ENCODE measurements around the gene UBTF. TPM values are rescaled to one million over a fixed set of nuclear protein-coding genes. Genes with fewer than 3 reads are reported as not detected.

The UBTF gene
- total RNA-seq, 1 donor from 2014 or later: 53.5 TPM

DNA sequence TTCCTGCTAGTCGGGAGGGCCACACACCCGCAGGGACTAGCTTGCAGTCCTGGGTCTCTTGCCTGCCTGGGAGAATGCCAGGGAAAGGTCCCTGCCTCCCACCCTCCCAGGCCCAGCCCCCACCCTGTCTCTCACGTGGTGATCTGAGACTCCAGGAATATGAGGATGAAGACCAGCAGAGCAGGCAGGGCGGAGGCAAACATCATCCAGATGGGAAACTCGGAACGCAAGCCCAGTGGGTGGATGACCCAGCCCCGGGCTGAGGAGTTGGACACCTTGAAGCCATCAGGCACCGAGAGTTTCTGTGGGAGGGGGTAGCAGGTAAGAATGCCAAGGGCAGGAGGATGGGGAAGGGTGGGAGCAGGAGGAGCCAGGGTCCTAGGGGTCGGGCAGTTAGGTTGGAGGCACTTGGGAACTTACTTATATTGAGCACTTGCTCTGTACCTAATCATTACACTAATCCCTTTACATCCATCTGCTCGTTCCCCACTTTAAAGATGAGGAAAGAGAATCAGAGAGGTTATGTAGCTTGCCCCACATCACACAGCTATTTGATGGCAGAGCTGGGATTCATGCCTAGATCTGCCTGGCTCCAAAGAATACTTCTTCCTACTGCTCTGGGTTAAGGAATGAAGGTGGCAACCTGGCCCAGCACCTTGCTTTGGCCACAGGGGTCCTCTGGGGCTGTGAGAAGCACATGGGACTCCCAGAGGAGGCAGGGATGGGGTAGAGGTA, 35.1 kb upstream of the UBTF start:
- Histone ChIP-seq H3K4me1 (no peaks in the 10 kb centered on the region), H3K4me3 (no peak overlapping the region), H3K27me3 (no peaks in the 10 kb centered on the region), H3K9me3 (no peaks in the 10 kb centered on the region), H3K27ac (no peak overlapping the region), H3K36me3 (no peaks in the 10 kb centered on the region)
- DNase-seq (ENCODE audit: extremely low spot score in 2 of 2): no peak
- intact Hi-C loops (cut with DNase I): no loop called here
- TF ChIP-seq POLR2AphosphoS5 (IDR thresholded peaks at IDR 0.05; ENCODE audit: insufficient read depth in 1 of 2, low read depth in 1 of 2) (no peak), POLR2A (IDR thresholded peaks at IDR 0.05) (no peak)
- TF ChIP-seq, protein P1, sequence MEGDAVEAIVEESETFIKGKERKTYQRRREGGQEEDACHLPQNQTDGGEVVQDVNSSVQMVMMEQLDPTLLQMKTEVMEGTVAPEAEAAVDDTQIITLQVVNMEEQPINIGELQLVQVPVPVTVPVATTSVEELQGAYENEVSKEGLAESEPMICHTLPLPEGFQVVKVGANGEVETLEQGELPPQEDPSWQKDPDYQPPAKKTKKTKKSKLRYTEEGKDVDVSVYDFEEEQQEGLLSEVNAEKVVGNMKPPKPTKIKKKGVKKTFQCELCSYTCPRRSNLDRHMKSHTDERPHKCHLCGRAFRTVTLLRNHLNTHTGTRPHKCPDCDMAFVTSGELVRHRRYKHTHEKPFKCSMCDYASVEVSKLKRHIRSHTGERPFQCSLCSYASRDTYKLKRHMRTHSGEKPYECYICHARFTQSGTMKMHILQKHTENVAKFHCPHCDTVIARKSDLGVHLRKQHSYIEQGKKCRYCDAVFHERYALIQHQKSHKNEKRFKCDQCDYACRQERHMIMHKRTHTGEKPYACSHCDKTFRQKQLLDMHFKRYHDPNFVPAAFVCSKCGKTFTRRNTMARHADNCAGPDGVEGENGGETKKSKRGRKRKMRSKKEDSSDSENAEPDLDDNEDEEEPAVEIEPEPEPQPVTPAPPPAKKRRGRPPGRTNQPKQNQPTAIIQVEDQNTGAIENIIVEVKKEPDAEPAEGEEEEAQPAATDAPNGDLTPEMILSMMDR (IDR thresholded peaks at IDR 0.05): no peak

DNA sequence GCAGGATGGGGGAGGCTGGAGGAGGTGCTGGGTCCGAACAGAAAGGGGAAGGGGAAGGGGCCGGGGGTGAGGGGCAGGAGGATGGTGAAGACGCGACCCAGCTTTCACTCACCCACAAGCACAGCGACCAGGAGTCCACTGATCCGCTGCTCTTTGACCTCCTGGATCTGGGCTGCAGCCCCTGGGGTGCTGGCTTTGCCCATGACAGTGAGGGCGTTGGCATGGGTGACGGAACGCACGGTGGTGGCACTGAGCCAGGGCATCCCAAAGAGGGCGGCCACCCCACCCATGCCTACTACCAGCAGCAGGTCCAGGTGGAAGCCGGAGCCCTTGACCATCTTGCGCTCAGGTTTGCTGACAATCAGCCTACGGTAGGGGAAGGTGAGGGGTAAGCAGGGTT, 33.5 kb upstream of the UBTF start:
- H3K4me1 ChIP-seq: no peaks in the 10 kb centered on the region
- no peak for DNase-seq (ENCODE audit: extremely low spot score in 2 of 2)
- H3K36me3 ChIP-seq: no peaks in the 10 kb centered on the region
- no peak overlapping the region for H3K4me3 ChIP-seq
- H3K27me3 ChIP-seq: no peaks in the 10 kb centered on the region
- intact Hi-C loops (cut with DNase I): no loop called here
- H3K27ac ChIP-seq: no peak overlapping the region
- TF ChIP-seq, protein P1 (IDR thresholded peaks at IDR 0.05): no peak
- TF ChIP-seq POLR2A (IDR thresholded peaks at IDR 0.05): no peak
- no peak for TF ChIP-seq POLR2AphosphoS5 (IDR thresholded peaks at IDR 0.05; ENCODE audit: insufficient read depth in 1 of 2, low read depth in 1 of 2)
- H3K9me3 ChIP-seq: no peaks in the 10 kb centered on the region

DNA sequence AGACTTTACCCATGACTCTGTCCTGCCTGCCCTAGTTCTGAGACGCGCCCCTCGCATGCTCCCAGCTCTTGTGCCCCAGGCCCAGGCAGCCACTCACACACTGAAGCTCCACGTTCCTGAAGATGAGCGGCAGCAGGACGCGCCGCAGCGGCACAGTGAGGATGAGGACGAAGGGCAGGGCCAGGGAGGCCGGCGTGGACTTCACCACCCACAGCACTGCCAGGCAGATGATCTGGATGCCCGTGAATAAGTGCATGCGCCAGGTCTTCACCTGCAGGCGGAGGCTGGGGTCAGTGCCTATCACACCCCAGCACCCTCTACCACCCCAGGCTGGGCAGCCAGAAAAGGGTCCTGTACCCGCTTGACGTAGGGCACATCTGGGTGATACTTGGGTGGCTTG, 31.6 kb upstream of the UBTF start:
- Histone ChIP-seq H3K27me3 (no peaks in the 10 kb centered on the region), H3K9me3 (no peaks in the 10 kb centered on the region), H3K27ac (no peak overlapping the region), H3K4me1 (peaks cover 12% of the 10 kb centered on the region), H3K4me3 (no peak overlapping the region), H3K36me3 (no peaks in the 10 kb centered on the region)
- intact Hi-C loops (cut with DNase I): no loop called here
- TF ChIP-seq POLR2AphosphoS5 (IDR thresholded peaks at IDR 0.05; ENCODE audit: insufficient read depth in 1 of 2, low read depth in 1 of 2) (no peak), POLR2A (IDR thresholded peaks at IDR 0.05) (no peak)
- TF ChIP-seq, protein P1 (IDR thresholded peaks at IDR 0.05): no peak
- DNase-seq (ENCODE audit: extremely low spot score in 2 of 2): no peak

DNA sequence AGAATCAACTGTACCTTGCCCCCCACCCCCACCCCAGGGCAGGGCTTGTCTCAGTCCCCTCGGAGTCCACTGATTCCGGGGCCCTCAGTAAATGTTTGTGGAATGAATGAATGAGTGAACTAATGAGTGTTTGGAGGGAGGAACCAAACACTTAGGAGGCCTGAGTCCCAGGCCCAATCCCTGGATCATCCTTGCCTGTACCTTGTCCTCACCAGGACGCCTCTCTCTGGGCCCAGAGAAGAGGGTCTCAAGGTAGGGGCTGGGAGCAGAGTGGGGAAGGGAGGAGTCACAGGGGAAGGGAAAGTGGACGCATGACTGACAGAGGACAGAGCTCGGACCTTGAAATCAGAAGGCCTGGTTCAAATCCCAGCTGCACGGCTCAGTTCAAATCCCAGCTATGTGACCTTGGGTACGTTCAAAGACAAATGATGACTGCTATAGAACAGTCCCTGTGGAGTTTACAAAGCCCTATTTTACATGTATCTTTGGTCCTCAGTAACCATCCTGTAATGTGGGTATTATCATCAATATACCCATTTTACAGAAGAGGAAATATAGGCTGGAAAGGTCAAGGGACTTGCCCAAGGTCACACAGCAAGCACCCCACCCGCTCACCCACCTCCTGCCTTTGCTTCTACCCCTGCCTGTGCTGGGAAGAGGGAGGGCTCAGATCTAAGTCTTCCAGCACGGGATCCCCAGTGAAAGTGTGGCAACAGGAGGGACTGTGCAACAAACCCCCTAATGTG, 30.2 kb upstream of the UBTF start:
- TF ChIP-seq POLR2AphosphoS5 (IDR thresholded peaks at IDR 0.05; ENCODE audit: insufficient read depth in 1 of 2, low read depth in 1 of 2) (no peak), POLR2A (IDR thresholded peaks at IDR 0.05) (no peak)
- TF ChIP-seq, protein P1 (IDR thresholded peaks at IDR 0.05): no peak
- intact Hi-C loops (cut with DNase I): no loop called here
- Histone ChIP-seq H3K4me3 (no peak overlapping the region), H3K27ac (no peak overlapping the region), H3K36me3 (no peaks in the 10 kb centered on the region), H3K9me3 (no peaks in the 10 kb centered on the region), H3K27me3 (no peaks in the 10 kb centered on the region), H3K4me1 (peaks cover 12% of the 10 kb centered on the region)
- DNase-seq (ENCODE audit: extremely low spot score in 2 of 2): no peak

Measured in vagina (tissue), 2 donors.